ENCODE measurements around the gene MYH10.

MYH10 gene

GRCh38 chr17:8650119-8650499, 19.6 kb upstream of the MYH10 start:
- Histone ChIP-seq H3K4me2 (ENCODE audit: low read length) (no peak overlapping the region), H4K20me1 (ENCODE audit: control insufficient read depth, insufficient read depth, low read depth, low read length) (no peaks in the 10 kb centered on the region), H3K27me3 (ENCODE audit: control insufficient read depth, low read length) (peaks cover 9% of the 10 kb centered on the region; the same call in 1 of the 2 replicates), H3F3A (ENCODE audit: control insufficient read depth, insufficient read depth) (no peaks in the 10 kb centered on the region), H3K79me2 (ENCODE audit: control insufficient read depth, low read length) (no peaks in the 10 kb centered on the region), H3K4me1 (ENCODE audit: control insufficient read depth, low read length) (no peaks in the 10 kb centered on the region), H3K9me2 (replicated peaks; ENCODE audit: control insufficient read depth, low read length) (no peaks in the 10 kb centered on the region), H3K4me3 (ENCODE audit: low read length) (no peak overlapping the region), H3K36me3 (ENCODE audit: control insufficient read depth, low read length) (no peaks in the 10 kb centered on the region), H3K27ac (ENCODE audit: low read depth, low read length) (no peak overlapping the region), H3K9me3 (ENCODE audit: control insufficient read depth, insufficient read depth, low read length) (no peaks in the 10 kb centered on the region)
- no peak for TF ChIP-seq EZH2phosphoT487 (IDR thresholded peaks at IDR 0.05; ENCODE audit: borderline replicate concordance, low read length)
- no peak for TF ChIP-seq CTCF (IDR thresholded peaks at IDR 0.05; ENCODE audit: low read depth, low read length, poor library complexity, severe bottlenecking)

GRCh38 chr17:8649157-8650118, 18.9 kb upstream of the MYH10 start:
- H3F3A ChIP-seq (ENCODE audit: control insufficient read depth, insufficient read depth) = no peaks in the 10 kb centered on the region
- H3K4me3 ChIP-seq (ENCODE audit: low read length) = no peak overlapping the region
- no peak overlapping the region for H3K27ac ChIP-seq (ENCODE audit: low read depth, low read length)
- no peaks in the 10 kb centered on the region for H3K79me2 ChIP-seq (ENCODE audit: control insufficient read depth, low read length)
- no peaks in the 10 kb centered on the region for H3K9me3 ChIP-seq (ENCODE audit: control insufficient read depth, insufficient read depth, low read length)
- TF ChIP-seq EZH2phosphoT487 (IDR thresholded peaks at IDR 0.05; ENCODE audit: borderline replicate concordance, low read length) (no peak), CTCF (IDR thresholded peaks at IDR 0.05; ENCODE audit: low read depth, low read length, poor library complexity, severe bottlenecking) (no peak)
- H3K27me3 ChIP-seq (ENCODE audit: control insufficient read depth, low read length) = peaks cover 9% of the 10 kb centered on the region; the same call in 1 of the 2 replicates
- no peaks in the 10 kb centered on the region for H3K36me3 ChIP-seq (ENCODE audit: control insufficient read depth, low read length)
- H4K20me1 ChIP-seq (ENCODE audit: control insufficient read depth, insufficient read depth, low read depth, low read length) = no peaks in the 10 kb centered on the region
- no peaks in the 10 kb centered on the region for H3K9me2 ChIP-seq (replicated peaks; ENCODE audit: control insufficient read depth, low read length)
- no peaks in the 10 kb centered on the region for H3K4me1 ChIP-seq (ENCODE audit: control insufficient read depth, low read length)
- H3K4me2 ChIP-seq (ENCODE audit: low read length) = no peak overlapping the region

- no peak overlapping the region for H3K4me2 ChIP-seq (ENCODE audit: low read length)
- no peak overlapping the region for H3K27ac ChIP-seq (ENCODE audit: low read depth, low read length)
- no peaks in the 10 kb centered on the region for H3K36me3 ChIP-seq (ENCODE audit: control insufficient read depth, low read length)
- H3F3A ChIP-seq (ENCODE audit: control insufficient read depth, insufficient read depth) = no peaks in the 10 kb centered on the region
- H3K9me3 ChIP-seq (ENCODE audit: control insufficient read depth, insufficient read depth, low read length) = no peaks in the 10 kb centered on the region
- no peak overlapping the region for H3K4me3 ChIP-seq (ENCODE audit: low read length)
- H4K20me1 ChIP-seq (ENCODE audit: control insufficient read depth, insufficient read depth, low read depth, low read length) = no peaks in the 10 kb centered on the region
- no peak for TF ChIP-seq CTCF (IDR thresholded peaks at IDR 0.05; ENCODE audit: low read depth, low read length, poor library complexity, severe bottlenecking)
- no peak for TF ChIP-seq EZH2phosphoT487 (IDR thresholded peaks at IDR 0.05; ENCODE audit: borderline replicate concordance, low read length)
- H3K9me2 ChIP-seq (replicated peaks; ENCODE audit: control insufficient read depth, low read length) = no peaks in the 10 kb centered on the region
- no peaks in the 10 kb centered on the region for H3K79me2 ChIP-seq (ENCODE audit: control insufficient read depth, low read length)
- peaks cover 9% of the 10 kb centered on the region; the same call in 1 of the 2 replicates for H3K27me3 ChIP-seq (ENCODE audit: control insufficient read depth, low read length)
- H3K4me1 ChIP-seq (ENCODE audit: control insufficient read depth, low read length) = no peaks in the 10 kb centered on the region
Measured at GRCh38 chr17:8647956-8648355, 17.4 kb upstream of the MYH10 start.
